Activated CD4-positive, alpha-beta T cell treated with anti-CD3 and anti-CD28 coated beads, Interleukin-2, amount 50 U/mL, for 1 hour (primary cell): ENCODE data around the gene PARP12.

Experiments used
- DNase-seq: peaks from one replicate; pipeline ENCODE4 v3.0.0-alpha.2; 2020

Gene PARP12

GRCh38 chr7:140010194-140010895, 52.4 kb downstream of the PARP12 start:
- no peak for DNase-seq

GRCh38 chr7:140009735-140010134, 53.0 kb downstream of the PARP12 start:
- DNase-seq, result no peak

- DNase-seq, result no peak
These were observed 53.8 kb downstream of the PARP12 start for GRCh38 chr7:140008755-140009610.

GRCh38 chr7:140007051-140007690, 55.6 kb downstream of the PARP12 start:
- DNase-seq, result no peak

- no peak for DNase-seq
These were observed 56.2 kb downstream of the PARP12 start for GRCh38 chr7:140006600-140006999.

GRCh38 chr7:140005754-140006503, 56.8 kb downstream of the PARP12 start:
- no peak for DNase-seq

- DNase-seq, result no peak
These were observed 57.4 kb downstream of the PARP12 start for GRCh38 chr7:140005341-140005740.

GRCh38 chr7:140004672-140005071, 58.1 kb downstream of the PARP12 start:
- no peak for DNase-seq

GRCh38 chr7:140003913-140004382, 58.8 kb downstream of the PARP12 start:
- DNase-seq, result no peak

GRCh38 chr7:140000666-140001268, 62.0 kb downstream of the PARP12 start:
- DNase-seq, result no peak

GRCh38 chr7:139999516-139999915, 63.2 kb downstream of the PARP12 start:
- no peak for DNase-seq

- no peak for DNase-seq
These were observed 64.2 kb downstream of the PARP12 start for GRCh38 chr7:139998572-139998971.

GRCh38 chr7:139995017-139995915, 67.5 kb downstream of the PARP12 start:
- no peak for DNase-seq

GRCh38 chr7:139994356-139994755, 68.4 kb downstream of the PARP12 start:
- DNase-seq, result no peak

- DNase-seq, result no peak
These were observed 69.2 kb downstream of the PARP12 start for GRCh38 chr7:139993592-139993991.

- DNase-seq, result no peak
These were observed 69.6 kb downstream of the PARP12 start for GRCh38 chr7:139993169-139993568.

- no peak for DNase-seq
These were observed 70.3 kb downstream of the PARP12 start for GRCh38 chr7:139992353-139993044.

- DNase-seq, result no peak
These were observed 70.8 kb downstream of the PARP12 start for GRCh38 chr7:139991911-139992310.

GRCh38 chr7:139991269-139991666, 71.5 kb downstream of the PARP12 start:
- DNase-seq, result no peak

GRCh38 chr7:139990571-139991268, 72.0 kb downstream of the PARP12 start:
- DNase-seq, result no peak
